Endodermal cell (in vitro differentiated cells): ENCODE data around the gene GNA12. TPM values are rescaled to one million over a fixed set of nuclear protein-coding genes. Genes with fewer than 3 reads are reported as not detected.
A peak's percentile ranks its signal among the peaks of the same experiment; 100 is the strongest.

Experiments used
- DNase-seq: peaks from one replicate; pipeline ENCODE4 v3.0.0-alpha.2; 2017
- H3K27ac ChIP-seq: 2 replicates; pipeline ENCODE4 v1.5.1; 2013; ENCODE audit warnings: mild to moderate bottlenecking, low read depth, low read length, moderate library complexity
- H3K27me3 ChIP-seq: 2 replicates; pipeline ENCODE4 v1.6.1; 2013; ENCODE audit warnings: mild to moderate bottlenecking, low read length, moderate library complexity; ENCODE audit not compliant: insufficient read depth, control insufficient read depth, poor library complexity, severe bottlenecking
- H3K36me3 ChIP-seq: 2 replicates; pipeline ENCODE4 v1.7.0; 2013; ENCODE audit warnings: mild to moderate bottlenecking, low read length, moderate library complexity; ENCODE audit not compliant: control insufficient read depth, insufficient read depth
- H3K4me1 ChIP-seq: one replicate; pipeline ENCODE4 v1.7.0; 2013; ENCODE audit warnings: low read length; ENCODE audit not compliant: control insufficient read depth, insufficient read depth
- H3K4me3 ChIP-seq: 2 replicates; pipeline ENCODE4 v1.5.1; 2013; ENCODE audit warnings: mild to moderate bottlenecking, low read length, moderate library complexity
- H3K9ac ChIP-seq: 2 replicates; pipeline ENCODE4 v1.6.1; 2013; ENCODE audit warnings: mild to moderate bottlenecking, low read length, moderate library complexity; ENCODE audit not compliant: poor library complexity, severe bottlenecking; ENCODE audit errors: extremely low read depth
- H3K9me3 ChIP-seq: 2 replicates; pipeline ENCODE4 v1.6.1; 2013; ENCODE audit warnings: mild to moderate bottlenecking, low read length, moderate library complexity; ENCODE audit not compliant: control insufficient read depth
- H3K27ac Mint-ChIP-seq: 2 replicates; pipeline ENCODE4 v1.8.0; 2020; ENCODE audit warnings: mixed read lengths
- H3K27me3 Mint-ChIP-seq: 2 replicates; pipeline ENCODE4 v1.8.0; 2021; ENCODE audit warnings: mild to moderate bottlenecking, mixed read lengths; ENCODE audit not compliant: insufficient read depth
- H3K36me3 Mint-ChIP-seq: 2 replicates; pipeline ENCODE4 v1.8.0; 2020; ENCODE audit warnings: low read depth, mixed read lengths
- H3K4me1 Mint-ChIP-seq: 2 replicates; pipeline ENCODE4 v1.8.0; 2020; ENCODE audit warnings: mixed read lengths
- H3K4me3 Mint-ChIP-seq: 2 replicates; pipeline ENCODE4 v1.8.0; 2020; ENCODE audit warnings: mild to moderate bottlenecking, moderate library complexity, mixed read lengths
- H3K9me3 Mint-ChIP-seq: 2 replicates; pipeline ENCODE4 v1.8.0; 2020; ENCODE audit warnings: mild to moderate bottlenecking, mixed read lengths
- WGBS, 2 experiments: methylation state at CpG; one replicate each; pipeline versions ENCODE4 v1.1.5 to v1.1.7; 2013; ENCODE audit warnings: missing lambda C conversion rate in 2 of 2, mixed read lengths in 1 of 2; ENCODE audit not compliant: insufficient coverage in 1 of 2, insufficient read length in 1 of 2; 5-methylcytosine and 5-hydroxymethylcytosine counted together
- total RNA-seq, 2 donors: library from RNA; stranded (reverse); fragmentation: NEBNext Ultra II Directional in 1 of 2; extraction: Animal tissue kit (Norgen Biotek cat#: 25700) in 1 of 2; gene quantifications; 2 replicates in 1 of 2; 3 replicates in 1 of 2; pipeline ENCODE4 v1.2.1, GENCODE V29; 2021
- TF ChIP-seq, protein P1 (sequence below): fragments of 200-600 bp; sonication (generic); conservative IDR thresholded peaks from 2 replicates; pipeline ENCODE4 v1.5.0; 2021; ENCODE audit warnings: antibody characterized with exemption, mild to moderate bottlenecking

The GNA12 gene
- total RNA-seq, 2 donors from 2014 or later = 55.0 to 64.7 TPM

DNA sequence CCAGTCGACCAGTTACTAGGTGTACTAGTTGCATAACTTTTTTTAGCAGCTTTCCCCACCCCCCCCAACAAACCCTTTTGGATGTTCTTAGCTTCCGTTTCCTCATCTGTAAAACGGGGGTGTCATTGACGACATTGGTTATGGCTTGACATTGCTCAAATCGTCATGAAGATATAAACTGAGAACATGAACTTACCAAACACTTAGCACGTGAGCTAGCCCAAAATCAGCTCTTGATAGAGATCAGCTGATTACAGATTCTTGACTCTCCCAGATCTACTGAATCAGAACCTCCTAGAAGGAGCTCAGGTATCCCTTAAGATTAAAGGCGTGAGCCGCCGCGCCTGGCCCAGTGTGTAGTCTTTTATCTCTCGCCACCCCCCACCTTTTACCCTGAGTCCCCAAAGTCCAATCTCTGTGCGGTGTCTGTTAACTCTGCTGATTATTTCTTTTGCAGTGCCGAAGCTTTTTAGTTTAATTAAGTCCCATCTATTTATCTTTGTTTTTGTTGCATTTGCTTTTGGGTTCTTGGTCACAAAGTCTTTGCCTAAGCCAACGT is 1.0 kb upstream of the GNA12 start:
- Mint-ChIP-seq H3K9me3 (no peaks in the 10 kb centered on the region), H3K27me3 (no peaks in the 10 kb centered on the region), H3K36me3 (peaks cover 18% of the 10 kb centered on the region), H3K27ac (peak overlapping the region; percentile 94), H3K4me1 (peaks cover 16% of the 10 kb centered on the region), H3K4me3 (peak overlapping the region; percentile 75)
- Histone ChIP-seq H3K9ac (peak overlapping the region; percentile 1), H3K4me1 (peaks cover 10% of the 10 kb centered on the region), H3K4me3 (peak overlapping the region; percentile 71), H3K36me3 (peaks cover 10% of the 10 kb centered on the region), H3K27me3 (no peaks in the 10 kb centered on the region), H3K27ac (no peak overlapping the region), H3K9me3 (no peaks in the 10 kb centered on the region)
- WGBS, 2 experiments = 78 to 79% methylated on average over 11 to 14 of the region's 14 CpGs
- TF ChIP-seq, protein P1, sequence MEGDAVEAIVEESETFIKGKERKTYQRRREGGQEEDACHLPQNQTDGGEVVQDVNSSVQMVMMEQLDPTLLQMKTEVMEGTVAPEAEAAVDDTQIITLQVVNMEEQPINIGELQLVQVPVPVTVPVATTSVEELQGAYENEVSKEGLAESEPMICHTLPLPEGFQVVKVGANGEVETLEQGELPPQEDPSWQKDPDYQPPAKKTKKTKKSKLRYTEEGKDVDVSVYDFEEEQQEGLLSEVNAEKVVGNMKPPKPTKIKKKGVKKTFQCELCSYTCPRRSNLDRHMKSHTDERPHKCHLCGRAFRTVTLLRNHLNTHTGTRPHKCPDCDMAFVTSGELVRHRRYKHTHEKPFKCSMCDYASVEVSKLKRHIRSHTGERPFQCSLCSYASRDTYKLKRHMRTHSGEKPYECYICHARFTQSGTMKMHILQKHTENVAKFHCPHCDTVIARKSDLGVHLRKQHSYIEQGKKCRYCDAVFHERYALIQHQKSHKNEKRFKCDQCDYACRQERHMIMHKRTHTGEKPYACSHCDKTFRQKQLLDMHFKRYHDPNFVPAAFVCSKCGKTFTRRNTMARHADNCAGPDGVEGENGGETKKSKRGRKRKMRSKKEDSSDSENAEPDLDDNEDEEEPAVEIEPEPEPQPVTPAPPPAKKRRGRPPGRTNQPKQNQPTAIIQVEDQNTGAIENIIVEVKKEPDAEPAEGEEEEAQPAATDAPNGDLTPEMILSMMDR = no peak
- DNase-seq = no peak

DNA sequence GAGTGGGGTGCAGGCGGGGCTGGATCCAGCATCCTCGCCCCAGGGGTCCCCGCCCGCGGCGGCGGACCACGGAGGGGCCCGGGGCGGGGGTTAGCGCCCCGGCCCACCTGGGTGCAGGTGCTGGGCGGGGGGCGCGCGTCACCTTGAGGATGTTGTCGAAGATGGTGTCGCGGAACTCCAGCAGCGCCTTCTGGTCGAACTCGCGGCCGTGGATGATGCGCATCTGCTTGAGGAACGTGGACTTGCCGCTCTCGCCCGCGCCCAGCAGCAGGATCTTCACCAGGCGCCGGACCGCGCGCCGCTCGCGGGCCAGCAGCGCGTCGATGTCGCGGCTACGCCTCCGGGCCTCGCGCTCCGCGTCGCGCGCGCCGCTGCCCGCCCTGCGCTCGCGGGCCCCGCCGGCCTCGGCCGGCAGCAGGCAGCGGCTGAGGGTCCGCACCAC is 376 bp downstream of the GNA12 start:
- H3K27ac ChIP-seq = no peak overlapping the region
- no peak overlapping the region for H3K27ac Mint-ChIP-seq
- no peak for DNase-seq

DNA sequence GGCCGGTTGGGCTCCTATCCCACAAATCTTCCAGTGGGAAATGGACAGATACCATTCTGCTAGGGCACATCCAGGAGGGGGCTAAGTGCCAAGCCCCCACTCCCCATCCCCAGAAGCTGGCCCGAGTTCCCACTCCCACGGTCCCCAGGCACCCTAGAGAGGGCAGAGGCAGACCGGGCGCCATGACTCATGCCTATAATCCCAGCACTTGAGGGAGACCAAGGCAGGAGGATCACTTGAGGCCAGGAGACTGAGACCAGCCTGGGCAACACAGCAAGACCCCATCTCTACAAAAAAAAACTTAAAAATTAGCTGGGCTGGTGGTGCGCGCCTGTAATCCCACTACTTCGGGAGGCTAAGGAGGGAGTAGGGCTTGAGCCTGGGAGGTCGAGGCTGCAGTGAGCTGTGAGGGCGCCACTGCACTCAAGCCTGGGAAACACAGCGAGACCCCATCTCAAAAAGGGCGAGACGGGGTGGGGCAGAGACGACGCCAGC is 870 bp downstream of the GNA12 start:
- peaks cover 33% of the 10 kb centered on the region for H3K36me3 Mint-ChIP-seq
- H3K27ac Mint-ChIP-seq = peak overlapping the region; percentile 66
- H3K4me3 ChIP-seq = peak overlapping the region; percentile 83
- H3K4me3 Mint-ChIP-seq = peak overlapping the region; percentile 75
- H3K36me3 ChIP-seq = peaks cover 25% of the 10 kb centered on the region
- H3K4me1 ChIP-seq = peaks cover 10% of the 10 kb centered on the region
- H3K27me3 ChIP-seq = no peaks in the 10 kb centered on the region
- H3K4me1 Mint-ChIP-seq = peaks cover 16% of the 10 kb centered on the region
- H3K27me3 Mint-ChIP-seq = no peaks in the 10 kb centered on the region
- H3K27ac ChIP-seq = no peak overlapping the region
- peak overlapping the region; percentile 59 for H3K9ac ChIP-seq
- WGBS, 2 experiments = 53 to 67% methylated on average over 7 to 15 of the region's 15 CpGs
- H3K9me3 ChIP-seq = no peaks in the 10 kb centered on the region
- no peak for DNase-seq
- TF ChIP-seq, protein P1 = no peak
- no peaks in the 10 kb centered on the region for H3K9me3 Mint-ChIP-seq

More for the DNA sequence above, 376 bp downstream of the GNA12 start:
- Histone ChIP-seq H3K9ac (peak overlapping the region; percentile 59), H3K4me3 (peak overlapping the region; percentile 83), H3K27me3 (no peaks in the 10 kb centered on the region), H3K36me3 (peaks cover 21% of the 10 kb centered on the region), H3K9me3 (no peaks in the 10 kb centered on the region), H3K4me1 (peaks cover 10% of the 10 kb centered on the region)
- H3K4me3 Mint-ChIP-seq = peak overlapping the region; percentile 75
- H3K9me3 Mint-ChIP-seq = no peaks in the 10 kb centered on the region
- 0 to 1% methylated on average over 9 to 64 of the region's 64 CpGs for WGBS, 2 experiments
- H3K27me3 Mint-ChIP-seq = no peaks in the 10 kb centered on the region
- H3K36me3 Mint-ChIP-seq = peaks cover 31% of the 10 kb centered on the region
- TF ChIP-seq, protein P1 = no peak
- peaks cover 16% of the 10 kb centered on the region for H3K4me1 Mint-ChIP-seq
